22Rv1 (cell line): Measurements from ENCODE around the gene ANLN.
A peak's percentile ranks its signal among the peaks of the same experiment; 100 is the strongest.

Source experiments
- H3K27ac ChIP-seq: fragments of 450-650 bp; 2 replicates; pipeline ENCODE4 v1.5.1; 2017
- CTCF ChIP-seq: fragments of 450-650 bp; IDR thresholded peaks from 2 replicates; pipeline ENCODE4 v1.5.1; 2017; ENCODE audit warnings: mild to moderate bottlenecking
- ZFX ChIP-seq: fragments of 450-650 bp; IDR thresholded peaks from 2 replicates; pipeline ENCODE4 v1.6.1; 2017; ENCODE audit warnings: antibody characterized with exemption, borderline replicate concordance

The ANLN gene

GRCh38 chr7:36468370-36469101 is 78.9 kb downstream of the ANLN start:
- TF ChIP-seq CTCF (no peak), ZFX (no peak)
- H3K27ac ChIP-seq, result no peak overlapping the region

- no peak overlapping the region for H3K27ac ChIP-seq
- TF ChIP-seq ZFX (no peak), CTCF (no peak)
Observed at GRCh38 chr7:36469236-36469635, 79.6 kb downstream of the ANLN start.

- H3K27ac ChIP-seq, result no peak overlapping the region
- TF ChIP-seq ZFX (no peak), CTCF (no peak)
Observed at GRCh38 chr7:36472141-36472729, 82.6 kb downstream of the ANLN start.

GRCh38 chr7:36473454-36474282 is 84.0 kb downstream of the ANLN start:
- no peak overlapping the region for H3K27ac ChIP-seq
- TF ChIP-seq CTCF, result peak; percentile 93
- no peak for TF ChIP-seq ZFX

GRCh38 chr7:36474283-36475010 is 84.8 kb downstream of the ANLN start:
- no peak overlapping the region for H3K27ac ChIP-seq
- no peak for TF ChIP-seq ZFX
- TF ChIP-seq CTCF, result no peak

- no peak overlapping the region for H3K27ac ChIP-seq
- TF ChIP-seq CTCF (no peak), ZFX (no peak)
Observed at GRCh38 chr7:36475011-36475342, 85.3 kb downstream of the ANLN start.
